ENCODE results near the gene PHF12. TPM values are rescaled to one million over a fixed set of nuclear protein-coding genes. Genes with fewer than 3 reads are reported as not detected.

The PHF12 gene
- total and polyA plus RNA-seq, 9 donors, result 22.7 to 62.7 (median 48.6) TPM

- H3K36me3 ChIP-seq, result no peaks in the 10 kb centered on the region
- intact Hi-C loops (cut with DNase I), result loop anchor here in 2 of 4 donors (5.0 kb wide), 1 partner anchor 615 kb away; the partner anchor contains the start of genes IFT20 (in 2 of the 2) and TNFAIP1 (in 2 of the 2)
- TF ChIP-seq POLR2A (IDR thresholded peaks at IDR 0.05) (no peak), EP300 (IDR thresholded peaks at IDR 0.05) (peak; percentile 24)
Measured at GRCh38 chr17:28951991-28952975, 965 bp upstream of the PHF12 start.

DNA sequence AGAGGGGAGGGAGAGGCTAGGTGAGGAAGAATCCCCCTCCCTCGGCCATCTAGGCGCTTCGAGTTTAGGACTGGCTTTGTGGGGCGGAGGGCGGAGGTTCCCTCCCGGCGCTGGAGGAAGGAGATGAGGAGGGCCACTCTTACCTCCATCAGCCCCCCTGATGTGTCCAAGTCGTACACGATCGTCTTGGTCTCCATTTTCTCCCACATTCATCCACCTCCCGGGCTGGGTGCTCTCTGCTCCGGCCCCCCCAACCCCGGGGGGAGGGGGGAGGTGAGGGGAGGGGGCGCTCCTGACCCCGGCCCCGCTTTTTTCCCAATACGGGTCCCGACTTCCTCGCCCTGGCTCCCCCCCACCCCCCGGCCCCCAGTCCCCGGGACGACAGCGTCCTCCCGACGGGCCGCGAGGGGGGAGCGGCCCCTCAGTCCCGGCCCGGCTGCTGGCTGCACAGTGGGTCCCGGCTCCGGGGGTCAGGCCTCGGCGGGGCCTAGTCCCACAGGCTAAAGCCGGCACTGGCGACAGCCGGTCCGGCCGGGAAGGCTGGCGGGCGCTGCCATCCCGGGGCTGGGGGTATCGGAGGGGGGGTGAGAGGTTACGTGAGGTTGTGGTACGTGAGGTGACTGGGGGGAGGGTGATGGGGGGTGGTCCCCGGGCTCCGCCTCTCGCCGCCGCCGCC lies 428 bp downstream of the PHF12 start:
- Histone ChIP-seq H3K27me3 (no peaks in the 10 kb centered on the region), H3K9me3 (no peaks in the 10 kb centered on the region), H3K4me1 (ENCODE audit: insufficient read depth) (peaks cover 5% of the 10 kb centered on the region), H3K4me3 (peak overlapping the region; percentile 68), H3K27ac (peak overlapping the region; percentile 75 to 77), H3K36me3 (no peaks in the 10 kb centered on the region)
- no peak for DNase-seq
- intact Hi-C loops (cut with DNase I), result loop anchor here in 2 of 4 donors (5.0 kb wide), 1 partner anchor 614 kb away; the partner anchor contains the start of genes IFT20 (in 2 of the 2) and TNFAIP1 (in 2 of the 2)
- 1% methylated on average over 26 to 51 of the region's 51 CpGs for WGBS, 3 donors
- TF ChIP-seq CTCF (IDR thresholded peaks at IDR 0.05) (no peak), POLR2A (IDR thresholded peaks at IDR 0.05) (no peak), EP300 (IDR thresholded peaks at IDR 0.05) (no peak)

More at GRCh38 chr17:28951991-28952975, 965 bp upstream of the PHF12 start:
- Histone ChIP-seq H3K4me1 (ENCODE audit: insufficient read depth) (peaks cover 2% of the 10 kb centered on the region), H3K27ac (peak overlapping the region; percentile 95), H3K9me3 (no peaks in the 10 kb centered on the region), H3K27me3 (no peaks in the 10 kb centered on the region), H3K4me3 (peak overlapping the region; percentile 70)
- WGBS, 3 donors, result 4% methylated on average over 36 of the region's 36 CpGs
- DNase-seq, result peak; percentile 94 to 98 (median 95)

- H3K4me3 ChIP-seq, result peak overlapping the region; percentile 68
- H3K27me3 ChIP-seq, result no peaks in the 10 kb centered on the region
- no peak for TF ChIP-seq CTCF (IDR thresholded peaks at IDR 0.05)
- peaks cover 8% of the 10 kb centered on the region for H3K4me1 ChIP-seq (ENCODE audit: insufficient read depth)
- intact Hi-C loops (cut with DNase I), result loop anchor here in 2 of 4 donors (5.0 kb wide), 1 partner anchor 613 kb away; the partner anchor contains the start of genes IFT20 (in 2 of the 2) and TNFAIP1 (in 2 of the 2)
- no peaks in the 10 kb centered on the region for H3K36me3 ChIP-seq
- peak; percentile 54 to 74 (median 74) for DNase-seq
- WGBS, 3 donors, result 0 to 1% (median 0%) methylated on average over 40 to 43 of the region's 43 CpGs
- peak overlapping the region; percentile 75 to 77 for H3K27ac ChIP-seq
- no peaks in the 10 kb centered on the region for H3K9me3 ChIP-seq
Measured at GRCh38 chr17:28950017-28950751, 1.1 kb downstream of the PHF12 start.

DNA sequence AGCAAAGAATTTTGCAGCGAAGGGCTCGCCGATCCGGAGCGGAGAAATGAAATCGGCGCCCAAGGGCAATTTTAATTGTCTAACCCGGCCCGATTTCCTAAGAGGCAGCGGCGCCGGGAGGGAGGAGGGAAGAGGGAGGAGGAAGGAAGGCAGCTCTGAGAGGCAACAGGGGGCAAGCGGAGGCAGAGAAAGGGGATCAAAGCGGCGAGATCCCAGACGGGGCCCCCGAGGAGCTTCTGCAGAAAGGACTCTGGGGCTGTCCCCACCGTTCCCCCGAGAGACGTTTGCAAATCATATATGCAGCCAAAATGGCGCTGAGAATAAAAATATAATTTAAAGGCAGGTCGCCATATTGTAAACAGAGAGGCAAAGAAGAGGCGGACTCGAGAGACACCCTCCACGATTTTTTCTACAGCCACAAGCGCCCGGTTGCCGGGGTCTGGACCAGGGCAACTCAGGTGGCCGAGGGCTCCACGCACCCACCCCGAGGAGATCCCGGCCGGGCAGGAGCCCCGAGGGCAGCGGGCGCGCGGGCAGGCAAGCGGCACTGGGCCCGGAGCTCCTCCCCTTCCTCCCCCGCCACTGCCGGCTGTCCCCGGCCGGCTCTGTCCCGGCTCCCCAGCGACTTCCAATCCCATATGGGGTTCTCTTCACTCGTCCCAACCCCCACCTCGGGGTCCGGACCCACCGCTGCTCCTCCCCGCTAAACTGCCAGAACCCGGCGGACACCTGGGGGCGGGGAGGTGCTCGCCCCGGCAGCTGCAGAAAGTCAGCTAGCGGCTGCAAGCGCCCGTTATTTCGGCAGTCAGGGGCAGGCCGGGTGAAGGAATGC lies 1.9 kb downstream of the PHF12 start:
- H3K9me3 ChIP-seq, result no peaks in the 10 kb centered on the region
- TF ChIP-seq EP300 (IDR thresholded peaks at IDR 0.05), result no peak
- no peak for TF ChIP-seq POLR2A (IDR thresholded peaks at IDR 0.05)
- TF ChIP-seq CTCF (IDR thresholded peaks at IDR 0.05), result no peak
- H3K27me3 ChIP-seq, result no peaks in the 10 kb centered on the region
- peak overlapping the region; percentile 68 for H3K4me3 ChIP-seq
- peaks cover 12% of the 10 kb centered on the region for H3K4me1 ChIP-seq (ENCODE audit: insufficient read depth)
- no peaks in the 10 kb centered on the region for H3K36me3 ChIP-seq
- intact Hi-C loops (cut with DNase I), result loop anchor here in 2 of 4 donors (5.0 kb wide), 1 partner anchor 612 kb away; the partner anchor contains the start of genes IFT20 (in 2 of the 2) and TNFAIP1 (in 2 of the 2)
- DNase-seq, result peak; percentile 49 to 70 (median 68)
- WGBS, 3 donors, result 0 to 1% (median 0%) methylated on average over 44 to 61 of the region's 61 CpGs
- peak overlapping the region; percentile 1 to 75 for H3K27ac ChIP-seq
